ENCODE measurements around the gene IFNA10.
A peak's percentile ranks its signal among the peaks of the same experiment; 100 is the strongest.
"Not testable (repeated sequence)": the region's sequence is repeated elsewhere in the genome, so short reads cannot be mapped to it uniquely, and the experiment has no call there.

IFNA10 gene

GRCh38 chr9:21210311-21210710 is 3.4 kb upstream of the IFNA10 start:
- no peak overlapping the region for H3K4me3 ChIP-seq (ENCODE audit: low read length)
- no peak for TF ChIP-seq CTCF (conservative IDR thresholded peaks at IDR 0.05; ENCODE audit: low read length)
- no peak for DNase-seq (ENCODE audit: low read depth)

- no peak overlapping the region for H3K4me3 ChIP-seq (ENCODE audit: low read length)
- no peak for TF ChIP-seq CTCF (conservative IDR thresholded peaks at IDR 0.05; ENCODE audit: low read length)
- DNase-seq (ENCODE audit: low read depth): no peak
These were observed 1.7 kb downstream of the IFNA10 start for GRCh38 chr9:21205204-21205603.

- not testable (repeated sequence) for DNase-seq (ENCODE audit: low read depth); H3K4me3 ChIP-seq (ENCODE audit: low read length)
These were observed 4.8 kb downstream of the IFNA10 start, which contains the start of gene IFNA7 for GRCh38 chr9:21202105-21202504. IFNA7 (minus strand) TSS chr9:21202205; CDS start chr9:21202165, 40 bp downstream.

GRCh38 chr9:21194867-21195776 is 11.8 kb downstream of the IFNA10 start:
- peak; percentile 3 for DNase-seq (ENCODE audit: low read depth)
- TF ChIP-seq CTCF (conservative IDR thresholded peaks at IDR 0.05; ENCODE audit: low read length): peak; percentile 52
- H3K4me3 ChIP-seq (ENCODE audit: low read length): not testable (repeated sequence)

GRCh38 chr9:21187487-21187886 is 19.5 kb downstream of the IFNA10 start, which contains the start of gene IFNA4:
IFNA4 (minus strand) TSS chr9:21187587; CDS start chr9:21187531, 56 bp downstream.
- H3K4me3 ChIP-seq (ENCODE audit: low read length); DNase-seq (ENCODE audit: low read depth): not testable (repeated sequence)

GRCh38 chr9:21182810-21183736 is 23.9 kb downstream of the IFNA10 start:
- not testable (repeated sequence) for H3K4me3 ChIP-seq (ENCODE audit: low read length); DNase-seq (ENCODE audit: low read depth)

GRCh38 chr9:21174671-21175070 is 32.3 kb downstream of the IFNA10 start:
- no peak for TF ChIP-seq CTCF (conservative IDR thresholded peaks at IDR 0.05; ENCODE audit: low read length)
- no peak overlapping the region for H3K4me3 ChIP-seq (ENCODE audit: low read length)
- DNase-seq (ENCODE audit: low read depth): no peak

More at GRCh38 chr9:21182810-21183736, 23.9 kb downstream of the IFNA10 start:
- peak; percentile 46 for TF ChIP-seq CTCF (conservative IDR thresholded peaks at IDR 0.05; ENCODE audit: low read length)
